K562 (cell line): Measurements from ENCODE around the gene USP35. TPM values are rescaled to one million over a fixed set of nuclear protein-coding genes. Genes with fewer than 3 reads are reported as not detected.

Source experiments
- ATAC-seq: fragments of 200-7000 bp; cut with Tn5 transposase; 3 replicates; pipeline ENCODE4 v1.9.1; 2020; ENCODE audit warnings: moderate library complexity
- BruUV-seq: library from RNA; stranded (reverse); fragments of 400-500 nt; replicated peaks from 2 replicates; lab custom pipeline; 2021; lab: Mats Ljungman, UMichigan
- CTCF ChIA-PET: fragments of 300-600 bp; formaldehyde crosslinking; extraction: SDS; loops from one replicate; lab custom pipeline; 2021; ENCODE audit warnings: low intra/inter-chr PET ratio; lab: Yijun Ruan, JAX
- POLR2A ChIA-PET: fragments of 300-600, 350-650 bp; sonication (Branson Sonifier 250); formaldehyde crosslinking; extraction: SDS; loops from one replicate; lab custom pipeline; 2021; ENCODE audit warnings: antibody characterized with exemption, inconsistent platforms; lab: Yijun Ruan, JAX
- DNase-seq, 4 experiments: peaks; one replicate each; pipeline versions ENCODE4 v3.0.0 to v3.0.0-alpha.2; 2011 to 2018; ENCODE audit warnings: low spot score in 3 of 4, mixed read lengths in 3 of 4; ENCODE audit errors: extremely low read depth in 1 of 4
- FAIRE-seq: peaks from 2 replicates; lab custom pipeline; 2011; peaks lifted over from hg19 to GRCh38; lab: Jason Lieb, UNC
- H2AFZ ChIP-seq: 2 replicates; pipeline ENCODE4 v1.6.0; 2011; ENCODE audit warnings: low read depth, low read length, control low read depth, inconsistent platforms
- H3K27ac ChIP-seq: fragments of 200-600 bp; 3 replicates; pipeline ENCODE4 v1.8.0; 2011; ENCODE audit warnings: low read depth, mild to moderate bottlenecking, control low read depth, inconsistent platforms, low read length, moderate library complexity, mixed read lengths; ENCODE audit errors: extremely low read depth
- H3K27me3 ChIP-seq, 2 experiments: fragments of 300-600 bp in 1 of 2; 2 replicates in 1 of 2; 3 replicates in 1 of 2; pipeline versions ENCODE4 v1.6.0 to v1.8.0; 2011; ENCODE audit warnings: inconsistent platforms in 2 of 2, low read length in 2 of 2, mild to moderate bottlenecking in 1 of 2, mixed read lengths in 1 of 2, moderate library complexity in 1 of 2; ENCODE audit not compliant: control insufficient read depth in 2 of 2, insufficient read depth in 2 of 2
- H3K36me3 ChIP-seq: fragments of 300-600 bp; 3 replicates; pipeline ENCODE4 v1.8.0; 2011; ENCODE audit warnings: mild to moderate bottlenecking, low read length, inconsistent platforms; ENCODE audit not compliant: control insufficient read depth, insufficient read depth
- H3K4me1 ChIP-seq, 2 experiments: fragments of 200-600 bp in 1 of 2; replicated peaks in 1 of 2; 2 replicates in 1 of 2; 3 replicates in 1 of 2; pipeline versions ENCODE4 v1.5.1 to v1.8.0; 2011; ENCODE audit warnings: inconsistent platforms in 2 of 2, low read length in 2 of 2, mild to moderate bottlenecking in 1 of 2, mixed read lengths in 1 of 2, moderate library complexity in 1 of 2; ENCODE audit not compliant: control insufficient read depth in 2 of 2, insufficient read depth in 2 of 2
- H3K4me2 ChIP-seq: 2 replicates; pipeline ENCODE4 v1.6.1; 2011; ENCODE audit warnings: low read length, control low read depth, inconsistent platforms, mixed read lengths; ENCODE audit not compliant: insufficient read depth
- H3K4me3 ChIP-seq: fragments of 200-600 bp; sonication (generic), shearing (Covaris generic); 2 replicates; pipeline ENCODE4 v1.5.1; 2016; ENCODE audit warnings: control low read depth, inconsistent platforms
- H3K79me2 ChIP-seq: fragments of 200-600 bp; 3 replicates; pipeline ENCODE4 v1.8.0; 2011; ENCODE audit warnings: low read length, inconsistent platforms; ENCODE audit not compliant: control insufficient read depth, insufficient read depth
- H3K9ac ChIP-seq, 2 experiments: 2 replicates each; pipeline versions ENCODE4 v1.6.0 to v1.6.1; 2011; ENCODE audit warnings: low read depth in 2 of 2, low read length in 2 of 2, control low read depth in 1 of 2, inconsistent platforms in 1 of 2, mild to moderate bottlenecking in 1 of 2, mixed read lengths in 1 of 2; ENCODE audit not compliant: insufficient read depth in 1 of 2
- H3K9me1 ChIP-seq: one replicate; pipeline ENCODE4 v1.6.0; 2011; ENCODE audit warnings: inconsistent platforms, mild to moderate bottlenecking, low read length, moderate library complexity; ENCODE audit not compliant: control insufficient read depth, insufficient read depth
- H3K9me3 ChIP-seq: replicated peaks from 2 replicates; pipeline ENCODE4 v1.5.1; 2011; ENCODE audit warnings: low read depth, low read length, inconsistent platforms; ENCODE audit not compliant: control insufficient read depth, insufficient read depth
- H4K20me1 ChIP-seq: replicated peaks from 2 replicates; pipeline ENCODE4 v1.6.1; 2011; ENCODE audit warnings: low read length, inconsistent platforms, mixed read lengths; ENCODE audit not compliant: control insufficient read depth, insufficient read depth
- HNRNPL ChIP-seq: fragments of 200-400 bp; formaldehyde crosslinking; IDR thresholded peaks from 2 replicates; pipeline ENCODE4 v1.6.1; 2017; ENCODE audit warnings: low read depth, mild to moderate bottlenecking, low read length
- WGBS: fragments of 100-300 bp; shearing (Covaris generic); methylation state at CpG from one replicate; pipeline ENCODE4 v1.1.6; 2016; ENCODE audit warnings: low coverage, mixed read lengths; ENCODE audit not compliant: insufficient coverage; ENCODE audit errors: missing lambda C conversion rate; 5-methylcytosine and 5-hydroxymethylcytosine counted together
- in situ Hi-C: fragments of 300-500 bp; cut with MboI; formaldehyde crosslinking; loops from 4 replicates; pipeline ENCODE4 v1.15.0; 2018; ENCODE audit warnings: inconsistent platforms, mixed read lengths
- intact Hi-C: fragments of 100-400 bp; cut with micrococcal nuclease; formaldehyde crosslinking; loops from 2 replicates; pipeline ENCODE4 v1.14.2; 2022
- polyA plus RNA-seq, 8 experiments: library from polyadenylated mRNA; depleted of rRNA in 4 of 8; stranded (reverse) in 5 of 8; unstranded in 3 of 8; fragments of >200 nt; fragmentation: Nextera tagmentation in 2 of 8; fragmentation: Illumina TruSeq in 1 of 8; extraction: Ambion mirVana in 2 of 8; extraction: Trizol in 1 of 8; gene quantifications; 2 replicates each; pipeline versions ENCODE4 v1.2.1 to v1.2.3, GENCODE V29; 2011 to 2014; ENCODE audit warnings: inconsistent platforms in 1 of 8, missing spikeins in 1 of 8
- total RNA-seq, 7 experiments: library from RNA; depleted of rRNA in 6 of 7; stranded (reverse); fragments of >200 nt in 6 of 7; fragmentation: Illumina TruSeq in 2 of 7; extraction: Trizol in 2 of 7; gene quantifications; 2 replicates each; pipeline versions ENCODE4 v1.2.1 to v1.2.3, GENCODE V29; 2011 to 2021; ENCODE audit warnings: low replicate concordance in 1 of 7
- TF ChIP-seq, protein P1 (sequence below): fragments of 200-600 bp; sonication (generic); IDR thresholded peaks from one replicate; pipeline ENCODE4 v1.6.1; 2012; ENCODE audit warnings: mild to moderate bottlenecking, low read depth, low read length, inconsistent platforms

The USP35 gene
- total and polyA plus RNA-seq, 9 of the 15 experiments (the other 6 are each of a cell fraction or from before 2014, with no cell fraction given): 0.01 to 4.8 (median 3.6) TPM

DNA sequence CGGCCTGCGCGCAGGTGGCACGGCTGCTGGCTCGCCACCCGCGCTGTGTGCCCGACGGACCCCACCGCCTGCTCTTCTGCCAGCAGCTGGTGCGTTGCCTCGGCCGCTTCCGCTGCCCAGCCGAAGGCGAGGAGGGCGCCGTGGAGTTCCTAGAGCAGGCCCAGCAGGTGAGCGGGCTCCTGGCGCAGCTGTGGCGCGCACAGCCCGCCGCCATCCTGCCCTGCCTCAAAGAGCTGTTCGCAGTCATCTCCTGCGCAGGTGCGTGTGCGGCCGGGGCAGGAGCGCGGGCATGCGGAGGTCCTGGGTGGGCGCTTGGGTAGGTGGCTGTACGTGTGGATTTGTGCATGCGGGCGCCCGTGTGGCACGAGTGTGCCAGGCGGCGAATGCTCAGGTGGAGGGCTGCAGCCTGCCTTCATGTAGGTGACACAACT is 8.0 kb downstream of the USP35 start:
- ChIA-PET POLR2A (interaction anchor here (0.6 kb wide), 1 partner anchor 10 kb away, joined by 4 read pairs; no protein-coding TSS in a partner anchor), CTCF (no interaction called here)
- Histone ChIP-seq H3K4me3 (no peak overlapping the region), H3K27me3 (no peaks in the 10 kb centered on the region), H3K9me3 (no peaks in the 10 kb centered on the region), H3K9me1 (no peaks in the 10 kb centered on the region), H3K79me2 (no peaks in the 10 kb centered on the region; the same call in 2 of the 3 replicates), H3K4me1 (peaks cover 13 to 25% of the 10 kb centered on the region in 2 experiments), H3K4me2 (no peak overlapping the region), H3K9ac (no peak overlapping the region), H2AFZ (no peak overlapping the region), H3K36me3 (peaks cover 7% of the 10 kb centered on the region; the same call in 1 of the 3 replicates), H3K27ac (no peak overlapping the region), H4K20me1 (0 out of 2 replicates have a peak, but pooled peaks cover 6% of the 10 kb centered on the region)
- WGBS: 97% methylated on average over 26 of the region's 40 CpGs
- TF ChIP-seq HNRNPL: 0 out of 2 replicates have a peak, but pooled peaks have one; percentile 65
- TF ChIP-seq, protein P1, sequence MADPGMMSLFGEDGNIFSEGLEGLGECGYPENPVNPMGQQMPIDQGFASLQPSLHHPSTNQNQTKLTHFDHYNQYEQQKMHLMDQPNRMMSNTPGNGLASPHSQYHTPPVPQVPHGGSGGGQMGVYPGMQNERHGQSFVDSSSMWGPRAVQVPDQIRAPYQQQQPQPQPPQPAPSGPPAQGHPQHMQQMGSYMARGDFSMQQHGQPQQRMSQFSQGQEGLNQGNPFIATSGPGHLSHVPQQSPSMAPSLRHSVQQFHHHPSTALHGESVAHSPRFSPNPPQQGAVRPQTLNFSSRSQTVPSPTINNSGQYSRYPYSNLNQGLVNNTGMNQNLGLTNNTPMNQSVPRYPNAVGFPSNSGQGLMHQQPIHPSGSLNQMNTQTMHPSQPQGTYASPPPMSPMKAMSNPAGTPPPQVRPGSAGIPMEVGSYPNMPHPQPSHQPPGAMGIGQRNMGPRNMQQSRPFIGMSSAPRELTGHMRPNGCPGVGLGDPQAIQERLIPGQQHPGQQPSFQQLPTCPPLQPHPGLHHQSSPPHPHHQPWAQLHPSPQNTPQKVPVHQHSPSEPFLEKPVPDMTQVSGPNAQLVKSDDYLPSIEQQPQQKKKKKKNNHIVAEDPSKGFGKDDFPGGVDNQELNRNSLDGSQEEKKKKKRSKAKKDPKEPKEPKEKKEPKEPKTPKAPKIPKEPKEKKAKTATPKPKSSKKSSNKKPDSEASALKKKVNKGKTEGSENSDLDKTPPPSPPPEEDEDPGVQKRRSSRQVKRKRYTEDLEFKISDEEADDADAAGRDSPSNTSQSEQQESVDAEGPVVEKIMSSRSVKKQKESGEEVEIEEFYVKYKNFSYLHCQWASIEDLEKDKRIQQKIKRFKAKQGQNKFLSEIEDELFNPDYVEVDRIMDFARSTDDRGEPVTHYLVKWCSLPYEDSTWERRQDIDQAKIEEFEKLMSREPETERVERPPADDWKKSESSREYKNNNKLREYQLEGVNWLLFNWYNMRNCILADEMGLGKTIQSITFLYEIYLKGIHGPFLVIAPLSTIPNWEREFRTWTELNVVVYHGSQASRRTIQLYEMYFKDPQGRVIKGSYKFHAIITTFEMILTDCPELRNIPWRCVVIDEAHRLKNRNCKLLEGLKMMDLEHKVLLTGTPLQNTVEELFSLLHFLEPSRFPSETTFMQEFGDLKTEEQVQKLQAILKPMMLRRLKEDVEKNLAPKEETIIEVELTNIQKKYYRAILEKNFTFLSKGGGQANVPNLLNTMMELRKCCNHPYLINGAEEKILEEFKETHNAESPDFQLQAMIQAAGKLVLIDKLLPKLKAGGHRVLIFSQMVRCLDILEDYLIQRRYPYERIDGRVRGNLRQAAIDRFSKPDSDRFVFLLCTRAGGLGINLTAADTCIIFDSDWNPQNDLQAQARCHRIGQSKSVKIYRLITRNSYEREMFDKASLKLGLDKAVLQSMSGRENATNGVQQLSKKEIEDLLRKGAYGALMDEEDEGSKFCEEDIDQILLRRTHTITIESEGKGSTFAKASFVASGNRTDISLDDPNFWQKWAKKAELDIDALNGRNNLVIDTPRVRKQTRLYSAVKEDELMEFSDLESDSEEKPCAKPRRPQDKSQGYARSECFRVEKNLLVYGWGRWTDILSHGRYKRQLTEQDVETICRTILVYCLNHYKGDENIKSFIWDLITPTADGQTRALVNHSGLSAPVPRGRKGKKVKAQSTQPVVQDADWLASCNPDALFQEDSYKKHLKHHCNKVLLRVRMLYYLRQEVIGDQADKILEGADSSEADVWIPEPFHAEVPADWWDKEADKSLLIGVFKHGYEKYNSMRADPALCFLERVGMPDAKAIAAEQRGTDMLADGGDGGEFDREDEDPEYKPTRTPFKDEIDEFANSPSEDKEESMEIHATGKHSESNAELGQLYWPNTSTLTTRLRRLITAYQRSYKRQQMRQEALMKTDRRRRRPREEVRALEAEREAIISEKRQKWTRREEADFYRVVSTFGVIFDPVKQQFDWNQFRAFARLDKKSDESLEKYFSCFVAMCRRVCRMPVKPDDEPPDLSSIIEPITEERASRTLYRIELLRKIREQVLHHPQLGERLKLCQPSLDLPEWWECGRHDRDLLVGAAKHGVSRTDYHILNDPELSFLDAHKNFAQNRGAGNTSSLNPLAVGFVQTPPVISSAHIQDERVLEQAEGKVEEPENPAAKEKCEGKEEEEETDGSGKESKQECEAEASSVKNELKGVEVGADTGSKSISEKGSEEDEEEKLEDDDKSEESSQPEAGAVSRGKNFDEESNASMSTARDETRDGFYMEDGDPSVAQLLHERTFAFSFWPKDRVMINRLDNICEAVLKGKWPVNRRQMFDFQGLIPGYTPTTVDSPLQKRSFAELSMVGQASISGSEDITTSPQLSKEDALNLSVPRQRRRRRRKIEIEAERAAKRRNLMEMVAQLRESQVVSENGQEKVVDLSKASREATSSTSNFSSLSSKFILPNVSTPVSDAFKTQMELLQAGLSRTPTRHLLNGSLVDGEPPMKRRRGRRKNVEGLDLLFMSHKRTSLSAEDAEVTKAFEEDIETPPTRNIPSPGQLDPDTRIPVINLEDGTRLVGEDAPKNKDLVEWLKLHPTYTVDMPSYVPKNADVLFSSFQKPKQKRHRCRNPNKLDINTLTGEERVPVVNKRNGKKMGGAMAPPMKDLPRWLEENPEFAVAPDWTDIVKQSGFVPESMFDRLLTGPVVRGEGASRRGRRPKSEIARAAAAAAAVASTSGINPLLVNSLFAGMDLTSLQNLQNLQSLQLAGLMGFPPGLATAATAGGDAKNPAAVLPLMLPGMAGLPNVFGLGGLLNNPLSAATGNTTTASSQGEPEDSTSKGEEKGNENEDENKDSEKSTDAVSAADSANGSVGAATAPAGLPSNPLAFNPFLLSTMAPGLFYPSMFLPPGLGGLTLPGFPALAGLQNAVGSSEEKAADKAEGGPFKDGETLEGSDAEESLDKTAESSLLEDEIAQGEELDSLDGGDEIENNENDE: no peak
- in situ Hi-C loops (no loop called here), intact Hi-C loops (no loop called here)
- DNase-seq (no peak), ATAC-seq (no peak), FAIRE-seq (no peak)
- BruUV-seq: no TSS peak
